SK-N-SH treated with all-trans-retinoic acid at 6 μM for 48 hours (cell line): ENCODE measurements around the gene GOLT1A.

Experiments used
- ARNTL ChIP-seq: fragments of 450-650 bp; formaldehyde crosslinking; IDR thresholded peaks from 2 replicates; pipeline ENCODE4 v1.5.0; 2020; ENCODE audit warnings: low read depth, mild to moderate bottlenecking, moderate library complexity, borderline replicate concordance
- CREB5 ChIP-seq: fragments of 250-450 bp; sonication (Bioruptor Pico); IDR thresholded peaks from 2 replicates; pipeline ENCODE4 v1.5.1; 2020; ENCODE audit warnings: low read depth, mild to moderate bottlenecking, moderate library complexity
- ESRRG ChIP-seq: fragments of 250-450 bp; sonication (Bioruptor Pico); IDR thresholded peaks from 2 replicates; pipeline ENCODE4 v1.6.1; 2021; ENCODE audit warnings: mild to moderate bottlenecking
- GLIS3 ChIP-seq: fragments of 250-450 bp; sonication (Bioruptor Pico); IDR thresholded peaks from 2 replicates; pipeline ENCODE4 v1.5.0; 2020; ENCODE audit warnings: mild to moderate bottlenecking, moderate library complexity
- ISL1 ChIP-seq: fragments of 250-450 bp; sonication (Bioruptor Pico); IDR thresholded peaks from 2 replicates; pipeline ENCODE4 v2.1.2; 2022; ENCODE audit warnings: mild to moderate bottlenecking, moderate library complexity
- OSR1 ChIP-seq: fragments of 250-450 bp; sonication (Bioruptor Pico); IDR thresholded peaks from 2 replicates; pipeline ENCODE4 v1.8.0; 2022; ENCODE audit warnings: moderate library complexity, mild to moderate bottlenecking, inconsistent platforms
- PATZ1 ChIP-seq: fragments of 250-450 bp; sonication (Bioruptor Pico); IDR thresholded peaks from 2 replicates; pipeline ENCODE4 v1.8.0; 2020; ENCODE audit warnings: mild to moderate bottlenecking, moderate library complexity, borderline replicate concordance
- POU6F1 ChIP-seq: fragments of 250-450 bp; sonication (Bioruptor Pico); IDR thresholded peaks from 2 replicates; pipeline ENCODE4 v1.8.0; 2021; ENCODE audit warnings: low read depth, mild to moderate bottlenecking, moderate library complexity, borderline replicate concordance
- RARB ChIP-seq: fragments of 250-450 bp; sonication (Bioruptor Pico); IDR thresholded peaks from 2 replicates; pipeline ENCODE4 v1.8.0; 2021; ENCODE audit warnings: mild to moderate bottlenecking, moderate library complexity
- TSHZ2 ChIP-seq: fragments of 250-450 bp; sonication (Bioruptor Pico); IDR thresholded peaks from 2 replicates; pipeline ENCODE4 v1.5.0; 2020; ENCODE audit warnings: mild to moderate bottlenecking, moderate library complexity
- ZC3H10 ChIP-seq: fragments of 250-450 bp; sonication (Bioruptor Pico); IDR thresholded peaks from 2 replicates; pipeline ENCODE4 v1.5.1; 2021; ENCODE audit warnings: mild to moderate bottlenecking, moderate library complexity
- ZFP30 ChIP-seq: fragments of 450-650 bp; formaldehyde crosslinking; IDR thresholded peaks from 2 replicates; pipeline ENCODE4 v1.5.0; 2022; ENCODE audit warnings: mild to moderate bottlenecking, moderate library complexity

- no peak for TF ChIP-seq PATZ1 (CRISPR knock-in tag)
- TF ChIP-seq CREB5 (CRISPR knock-in tag), result no peak
- no peak for TF ChIP-seq GLIS3 (CRISPR knock-in tag)
- no peak for TF ChIP-seq ARNTL
- no peak for TF ChIP-seq ISL1 (CRISPR knock-in tag)
- TF ChIP-seq RARB (CRISPR knock-in tag), result no peak
- no peak for TF ChIP-seq TSHZ2
- TF ChIP-seq ZC3H10 (CRISPR knock-in tag), result no peak
- TF ChIP-seq ESRRG (CRISPR knock-in tag), result no peak
- no peak for TF ChIP-seq POU6F1 (CRISPR knock-in tag)
- TF ChIP-seq ZFP30, result no peak
- TF ChIP-seq OSR1, result no peak
Measured at GRCh38 chr1:204250428-204251030, 36.7 kb upstream of the GOLT1A start.
